T-cell (primary cell): ENCODE results near the gene TTYH3. TPM values are rescaled to one million over a fixed set of nuclear protein-coding genes. Genes with fewer than 3 reads are reported as not detected.

Experiments
- ATAC-seq, 4 experiments: fragments of 200-7000 bp in 3 of 4; fragments of 150-1000 bp in 1 of 4; cut with Tn5 transposase; replicated peaks in 1 of 4; 1 replicate in 3 of 4; 2 replicates in 1 of 4; pipeline ENCODE4 v1.10.0; 2021; ENCODE audit warnings: moderate library complexity in 3 of 4, mild to moderate bottlenecking in 2 of 4, moderate number of reproducible peaks in 1 of 4
- CTCF ChIA-PET, 2 donors: fragments of 300-600 bp; sonication (Branson Sonifier 250); formaldehyde crosslinking; loops; one replicate each; lab custom pipeline; 2022; ENCODE audit warnings: antibody characterized with exemption in 2 of 2; lab: Charles Lee
- POLR2A ChIA-PET, 2 donors: fragments of 300-600 bp; sonication (Branson Sonifier 250); formaldehyde crosslinking; loops; one replicate each; lab custom pipeline; 2022; ENCODE audit warnings: antibody characterized with exemption in 2 of 2; lab: Charles Lee
- DNase-seq, 35 experiments: peaks; one replicate each; pipeline versions ENCODE4 v3.0.0 to v3.0.0-alpha.2; 2013 to 2023
- H3K27ac ChIP-seq: one replicate; pipeline ENCODE4 v1.5.1; 2013; ENCODE audit warnings: low read length
- H3K27me3 ChIP-seq, 2 experiments: replicated peaks in 1 of 2; 1 replicate in 1 of 2; 2 replicates in 1 of 2; pipeline versions ENCODE4 v1.6.1 to v1.7.0; 2013; ENCODE audit warnings: low read length in 1 of 2, mixed read lengths in 1 of 2; ENCODE audit not compliant: control insufficient read depth in 2 of 2, insufficient read depth in 2 of 2; ENCODE audit errors: extremely low read depth in 1 of 2
- H3K36me3 ChIP-seq, 2 donors: 1 replicate in 1 of 2; 2 replicates in 1 of 2; pipeline versions ENCODE4 v1.6.1 to v1.7.0; 2013; ENCODE audit warnings: low read length in 1 of 2; ENCODE audit not compliant: control insufficient read depth in 2 of 2, insufficient read depth in 1 of 2; ENCODE audit errors: extremely low read depth in 1 of 2
- H3K4me1 ChIP-seq, 2 experiments: 1 replicate in 1 of 2; 2 replicates in 1 of 2; pipeline versions ENCODE4 v1.6.1 to v1.7.0; 2013; ENCODE audit warnings: low read length in 2 of 2, mixed read lengths in 1 of 2; ENCODE audit not compliant: insufficient read depth in 2 of 2, control insufficient read depth in 1 of 2; ENCODE audit errors: extremely low read depth in 1 of 2
- H3K4me3 ChIP-seq, 2 donors: 1 replicate in 1 of 2; 2 replicates in 1 of 2; pipeline versions ENCODE4 v1.5.1 to v1.7.0; 2013; ENCODE audit warnings: mild to moderate bottlenecking in 2 of 2, low read length in 1 of 2, moderate library complexity in 1 of 2; ENCODE audit not compliant: control insufficient read depth in 1 of 2; ENCODE audit errors: extremely low read depth in 1 of 2
- H3K9me3 ChIP-seq: 2 replicates; pipeline ENCODE4 v1.7.0; 2013
- H3K27ac Mint-ChIP-seq, 2 donors: one replicate each; pipeline ENCODE4 v1.8.0; 2020 to 2021; ENCODE audit warnings: mild to moderate bottlenecking in 2 of 2, mixed read lengths in 2 of 2
- H3K27me3 Mint-ChIP-seq, 2 donors: one replicate each; pipeline ENCODE4 v1.8.0; 2021 to 2022; ENCODE audit warnings: mixed read lengths in 2 of 2
- H3K36me3 Mint-ChIP-seq: one replicate; pipeline ENCODE4 v1.8.0; 2021; ENCODE audit warnings: mixed read lengths
- H3K4me1 Mint-ChIP-seq, 3 donors: one replicate each; pipeline ENCODE4 v1.8.0; 2020 to 2022; ENCODE audit warnings: mixed read lengths in 3 of 3, mild to moderate bottlenecking in 1 of 3
- H3K4me3 Mint-ChIP-seq, 3 donors: one replicate each; pipeline ENCODE4 v1.8.0; 2020 to 2022; ENCODE audit warnings: mild to moderate bottlenecking in 3 of 3, mixed read lengths in 3 of 3, moderate library complexity in 3 of 3
- H3K9me3 Mint-ChIP-seq, 3 donors: one replicate each; pipeline ENCODE4 v1.8.0; 2020 to 2022; ENCODE audit warnings: mixed read lengths in 3 of 3
- WGBS: methylation state at CpG from one replicate; pipeline ENCODE4 v1.1.5; 2013; ENCODE audit warnings: missing lambda C conversion rate; ENCODE audit not compliant: insufficient coverage; 5-methylcytosine and 5-hydroxymethylcytosine counted together
- total RNA-seq, 35 experiments: library from RNA in 6 of 35; stranded (reverse) in 6 of 35; fragments of 120-200 nt in 1 of 35; gene quantifications; one replicate each; pipeline versions ENCODE4 v1.2.1 to v1.2.4 and lab custom pipeline; 2013 to 2026

TTYH3 gene
- total RNA-seq, 5 donors from 2014 or later (not counting 1 experiment from before 2014, with no cell fraction given): 11.5 to 17.7 (median 14.5) TPM

GRCh38 chr7:2711895-2712675 is 80.3 kb downstream of the TTYH3 start:
- Histone ChIP-seq H3K9me3 (no peaks in the 10 kb centered on the region), H3K4me1 (peaks cover 23 to 72% of the 10 kb centered on the region in 2 experiments), H3K27me3 (peaks cover 0 to 50% of the 10 kb centered on the region in 2 experiments), H3K27ac (no peak overlapping the region), H3K4me3 (no peak overlapping the region), H3K36me3 (no peaks in the 10 kb centered on the region)
- no peaks in the 10 kb centered on the region for H3K36me3 Mint-ChIP-seq
- ATAC-seq (no peak), DNase-seq (no peak)
- no peaks in the 10 kb centered on the region for H3K9me3 Mint-ChIP-seq
- peaks cover 0 to 3% of the 10 kb centered on the region in 2 donors for H3K27me3 Mint-ChIP-seq
- ChIA-PET POLR2A (interaction anchor here in 1 of 2 donors (0.5 kb wide), 1 partner anchor 380 kb away, joined by 4 read pairs; no protein-coding TSS in a partner anchor), CTCF (interaction anchor here (0.6 to 3.0 kb wide), 7 partner anchors 11 to 291 kb away, joined by 3 to 29 read pairs (median 3); no protein-coding TSS in a partner anchor)
- H3K4me1 Mint-ChIP-seq: peaks cover 50 to 61% (median 57%) of the 10 kb centered on the region in 3 donors
- WGBS: 94% methylated on average over 21 of the region's 25 CpGs
- H3K27ac Mint-ChIP-seq: no peak overlapping the region
- H3K4me3 Mint-ChIP-seq: no peak overlapping the region

GRCh38 chr7:2713370-2713769 is 81.6 kb downstream of the TTYH3 start:
- H3K27ac Mint-ChIP-seq: no peak overlapping the region
- no peaks in the 10 kb centered on the region for H3K9me3 ChIP-seq
- H3K4me1 ChIP-seq: peaks cover 31 to 85% of the 10 kb centered on the region in 2 experiments
- no peaks in the 10 kb centered on the region for H3K36me3 ChIP-seq
- ChIA-PET POLR2A (no interaction called here), CTCF (interaction anchor here in 1 of 2 donors (1.2 kb wide), 1 partner anchor 15 kb away, joined by 3 read pairs; no protein-coding TSS in a partner anchor)
- WGBS: 54% methylated on average over 8 of the region's 13 CpGs
- peaks cover 0 to 39% of the 10 kb centered on the region in 2 experiments for H3K27me3 ChIP-seq
- no peak overlapping the region for H3K4me3 ChIP-seq
- H3K9me3 Mint-ChIP-seq: no peaks in the 10 kb centered on the region
- no peak overlapping the region for H3K27ac ChIP-seq
- H3K4me3 Mint-ChIP-seq: peak overlapping the region in 1 of 3 donors; percentile 7
- peaks cover 62 to 74% (median 70%) of the 10 kb centered on the region in 3 donors for H3K4me1 Mint-ChIP-seq
- no peaks in the 10 kb centered on the region for H3K36me3 Mint-ChIP-seq
- no peak for ATAC-seq
- H3K27me3 Mint-ChIP-seq: peaks cover 0 to 1% of the 10 kb centered on the region in 2 donors
- no peak for DNase-seq

- Mint-ChIP-seq H3K4me3 (peak overlapping the region in 1 of 3 donors; percentile 7), H3K27me3 (peaks cover 0 to 1% of the 10 kb centered on the region in 2 donors), H3K36me3 (no peaks in the 10 kb centered on the region), H3K4me1 (peaks cover 69 to 80% (median 76%) of the 10 kb centered on the region in 3 donors), H3K27ac (no peak overlapping the region), H3K9me3 (no peaks in the 10 kb centered on the region)
- POLR2A ChIA-PET: no interaction called here
- 93% methylated on average over 3 of the region's 12 CpGs for WGBS
- no peak overlapping the region for H3K27ac ChIP-seq
- H3K4me1 ChIP-seq: peaks cover 31 to 86% of the 10 kb centered on the region in 2 experiments
- H3K36me3 ChIP-seq: no peaks in the 10 kb centered on the region
- H3K27me3 ChIP-seq: peaks cover 0 to 35% of the 10 kb centered on the region in 2 experiments
- ATAC-seq: no peak
- no peaks in the 10 kb centered on the region for H3K9me3 ChIP-seq
- DNase-seq: no peak
- CTCF ChIA-PET: interaction anchor here in 1 of 2 donors (1.2 kb wide), 1 partner anchor 15 kb away, joined by 3 read pairs; no protein-coding TSS in a partner anchor
- no peak overlapping the region for H3K4me3 ChIP-seq
Measured at GRCh38 chr7:2713978-2714377, 82.2 kb downstream of the TTYH3 start.

Other genes starting within 250 kb of the TTYH3 start
- gene CHST12, start 228.4 kb upstream of the TTYH3 start, total RNA-seq: 10 to 100 TPM; 20.3 to 41.5 (median 30.8) TPM
- gene GRIFIN, start 155.6 kb upstream of the TTYH3 start, total RNA-seq: not detected
- 100 to 1,000 TPM; 110 to 198 (median 182) TPM for gene LFNG, start 112.2 kb upstream of the TTYH3 start, total RNA-seq
- gene BRAT1, start 76.5 kb upstream of the TTYH3 start, total RNA-seq: 10 to 100 TPM; 23.6 to 46.2 (median 43.1) TPM
- 10 to 100 TPM in 1 of 5 donors, 1 to 10 TPM in 4; 4.5 to 11.7 (median 8.0) TPM for gene IQCE, start 73.0 kb upstream of the TTYH3 start, total RNA-seq
- under 1 TPM; 0.09 to 0.79 (median 0.30) TPM for gene AMZ1, start 56.2 kb downstream of the TTYH3 start, total RNA-seq
- 10 to 100 TPM; 17.9 to 22.5 (median 22.1) TPM for gene GNA12, start 212.3 kb downstream of the TTYH3 start, total RNA-seq